HG03196 (cell line): Measurements from ENCODE around the gene PNPO.
"Not testable (repeated sequence)": the region's sequence is repeated elsewhere in the genome, so short reads cannot be mapped to it uniquely, and the experiment has no call there.

ENCODE experiments used
- ATAC-seq: cut with Tn5 transposase; IDR thresholded peaks from one replicate; pipeline ENCODE4 v1.9.1; 2021; ENCODE audit not compliant: unreplicated experiment

The PNPO gene

GRCh38 chr17:47970725-47971499 is 29.5 kb downstream of the PNPO start, which contains the start of gene CDK5RAP3:
Gene CDK5RAP3 (plus strand): TSS chr17:47971113. CDS start chr17:47971147, 34 bp downstream.
- ATAC-seq: peak; percentile 94

GRCh38 chr17:47973541-47973940 is 32.2 kb downstream of the PNPO start:
- no peak for ATAC-seq

GRCh38 chr17:47975189-47975822 is 33.9 kb downstream of the PNPO start:
- no peak for ATAC-seq

GRCh38 chr17:47975823-47976205 is 34.4 kb downstream of the PNPO start:
- no peak for ATAC-seq

- ATAC-seq: no peak
Observed at GRCh38 chr17:47978324-47978723, 37.0 kb downstream of the PNPO start.

DNA sequence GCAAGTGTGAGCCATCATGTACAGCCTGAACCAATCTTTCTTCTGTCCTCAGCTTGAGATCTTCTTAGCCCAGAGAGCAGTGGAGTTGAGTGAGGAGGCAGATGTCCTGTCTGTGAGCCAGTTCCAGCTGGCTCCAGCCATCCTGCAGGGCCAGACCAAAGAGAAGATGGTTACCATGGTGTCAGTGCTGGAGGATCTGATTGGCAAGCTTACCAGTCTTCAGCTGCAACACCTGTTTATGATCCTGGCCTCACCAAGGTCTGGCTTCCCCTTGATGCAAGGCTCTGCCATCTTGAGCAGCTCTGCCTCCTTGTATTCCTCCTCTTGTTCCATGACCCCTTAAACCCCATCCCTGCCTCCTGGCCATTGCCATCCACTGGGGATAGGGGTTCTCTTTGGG is 39.2 kb downstream of the PNPO start:
- ATAC-seq: no peak

DNA sequence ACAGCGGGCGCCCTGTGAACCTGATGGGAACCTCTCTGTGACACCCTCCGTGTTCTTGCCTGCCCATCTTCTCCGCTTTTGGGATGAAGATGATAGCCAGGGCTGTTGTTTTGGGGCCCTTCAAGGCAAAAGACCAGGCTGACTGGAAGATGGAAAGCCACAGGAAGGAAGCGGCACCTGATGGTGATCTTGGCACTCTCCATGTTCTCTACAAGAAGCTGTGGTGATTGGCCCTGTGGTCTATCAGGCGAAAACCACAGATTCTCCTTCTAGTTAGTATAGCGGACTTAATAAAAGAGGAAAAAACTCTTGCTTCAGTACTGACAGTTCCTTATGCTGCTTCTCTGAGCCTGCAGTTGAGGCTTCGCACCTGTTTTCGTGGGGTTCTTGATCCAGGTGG is 40.1 kb downstream of the PNPO start:
- ATAC-seq: no peak

DNA sequence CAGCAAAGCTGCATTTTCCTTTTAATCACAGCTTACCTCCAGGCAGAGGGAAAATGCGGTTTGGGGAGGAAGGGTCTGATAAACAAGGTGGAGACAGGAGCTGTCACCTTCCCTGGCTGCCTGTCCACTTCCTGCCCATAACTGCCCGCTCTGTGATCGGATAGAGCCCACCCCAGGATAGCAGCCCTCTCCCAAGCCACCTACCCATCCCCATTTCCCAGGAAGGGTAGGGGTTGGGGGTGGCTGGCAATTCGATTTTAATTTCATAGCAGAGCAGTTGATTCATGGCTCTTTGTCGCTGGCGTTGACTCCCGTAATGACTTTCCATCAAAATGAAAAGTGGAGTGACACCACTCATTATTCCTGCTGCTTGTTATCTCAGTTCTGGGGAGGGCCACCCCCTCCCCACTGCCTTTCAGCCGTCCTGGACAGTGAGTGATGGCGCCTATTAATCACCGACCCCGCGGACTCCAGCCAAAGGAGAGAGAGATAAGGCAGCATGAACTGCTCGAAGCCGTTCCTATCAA is 40.8 kb downstream of the PNPO start:
- no peak for ATAC-seq

DNA sequence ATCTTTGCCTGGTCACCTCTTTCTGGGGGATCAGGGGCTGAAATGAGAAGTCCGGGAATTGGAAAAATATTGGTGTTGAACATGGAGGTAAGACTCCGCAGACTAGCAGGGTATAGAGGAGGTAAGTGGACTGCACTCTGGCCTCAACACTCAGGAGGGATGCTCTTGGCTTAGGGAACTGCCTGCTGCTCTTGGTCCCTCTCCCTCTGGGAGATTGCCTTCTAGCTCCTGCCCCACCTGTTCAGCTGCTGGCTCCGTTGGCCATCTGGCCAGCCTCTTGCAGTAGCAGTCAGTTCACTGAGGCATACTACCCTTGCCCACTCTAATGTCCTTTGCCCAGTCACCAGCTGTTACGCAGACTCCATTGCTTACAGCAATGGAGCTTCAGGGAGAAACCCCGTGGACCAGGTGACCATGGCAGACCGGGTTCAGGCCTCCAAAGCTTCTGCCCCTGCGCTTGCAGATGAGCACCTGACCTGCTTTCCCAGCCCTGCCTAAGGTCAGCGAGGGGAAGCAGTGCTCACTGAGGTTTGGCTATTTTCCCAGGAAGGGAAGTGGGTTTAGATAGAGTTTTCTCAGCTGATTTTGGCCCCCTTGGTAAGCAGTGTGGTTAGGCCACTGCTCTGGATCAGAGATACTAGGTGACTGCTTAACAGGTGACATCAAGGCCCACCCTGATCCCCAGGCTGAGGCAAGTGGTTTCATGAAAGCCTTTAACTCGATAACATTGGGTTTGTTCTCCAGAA is 41.4 kb downstream of the PNPO start:
- ATAC-seq: no peak

DNA sequence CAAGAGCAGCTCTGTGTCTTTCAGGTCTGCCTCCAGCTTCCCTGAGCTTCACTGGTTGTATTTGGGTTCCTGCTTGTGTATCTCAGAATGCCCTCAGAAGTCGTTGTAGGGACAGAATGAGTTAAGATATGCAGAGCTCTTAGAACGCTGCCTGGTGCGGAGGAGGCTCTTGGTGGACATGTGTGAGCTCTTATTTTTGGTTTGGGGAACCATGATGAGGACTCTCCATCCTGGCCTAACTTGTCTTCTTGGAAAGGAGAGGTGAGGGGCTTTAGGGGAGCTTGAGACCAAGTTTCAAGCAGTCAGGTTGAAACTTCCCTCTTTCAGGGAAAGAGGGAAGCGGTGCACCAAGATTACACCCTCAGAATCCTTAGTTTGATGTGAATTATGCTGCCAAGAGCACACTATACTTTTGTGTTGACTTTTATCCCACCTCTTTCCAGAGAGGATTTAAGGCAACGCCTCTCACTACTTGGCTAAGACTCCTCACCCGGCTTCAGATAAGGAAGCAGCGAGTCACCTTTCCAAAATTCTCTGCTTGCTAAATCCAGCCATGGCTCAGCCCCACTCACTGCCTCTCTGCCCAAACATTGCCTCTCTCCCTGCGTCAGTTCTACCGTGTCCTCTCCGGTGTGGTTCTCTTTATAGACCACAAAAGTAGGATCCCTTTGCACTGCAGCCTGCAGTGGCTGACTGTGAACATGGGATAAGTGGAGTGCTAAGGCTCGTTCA is 42.3 kb downstream of the PNPO start:
- ATAC-seq: no peak

- no peak for ATAC-seq
Observed at GRCh38 chr17:47986520-47986919, 45.1 kb downstream of the PNPO start.

- ATAC-seq: no peak
Observed at GRCh38 chr17:47987240-47987835, 46.0 kb downstream of the PNPO start.

- ATAC-seq: not testable (repeated sequence)
Observed at GRCh38 chr17:47988445-47988844, 47.1 kb downstream of the PNPO start.

- no peak for ATAC-seq
Observed at GRCh38 chr17:47989159-47989558, 47.8 kb downstream of the PNPO start.

DNA sequence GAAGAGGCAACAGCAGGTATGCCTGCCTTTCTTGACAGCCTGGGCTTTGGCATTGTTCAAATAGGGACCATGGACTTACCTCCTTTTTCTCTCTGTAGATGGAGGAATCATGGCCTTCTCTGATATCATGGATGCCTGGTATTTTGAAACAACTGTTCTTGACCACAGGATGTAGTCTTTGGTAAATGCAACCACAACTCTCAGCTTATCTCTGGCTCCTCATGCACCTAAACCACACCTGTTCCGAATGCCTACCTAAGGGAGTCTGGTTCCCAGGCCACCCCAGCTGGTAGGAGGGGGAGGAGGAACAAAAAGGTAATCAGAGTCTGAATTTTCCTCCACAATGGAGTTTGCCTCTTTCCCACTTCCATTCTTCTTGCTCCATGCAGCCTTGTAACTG is 48.3 kb downstream of the PNPO start:
- no peak for ATAC-seq

- no peak for ATAC-seq
Observed at GRCh38 chr17:47990962-47991731, 49.8 kb downstream of the PNPO start.

DNA sequence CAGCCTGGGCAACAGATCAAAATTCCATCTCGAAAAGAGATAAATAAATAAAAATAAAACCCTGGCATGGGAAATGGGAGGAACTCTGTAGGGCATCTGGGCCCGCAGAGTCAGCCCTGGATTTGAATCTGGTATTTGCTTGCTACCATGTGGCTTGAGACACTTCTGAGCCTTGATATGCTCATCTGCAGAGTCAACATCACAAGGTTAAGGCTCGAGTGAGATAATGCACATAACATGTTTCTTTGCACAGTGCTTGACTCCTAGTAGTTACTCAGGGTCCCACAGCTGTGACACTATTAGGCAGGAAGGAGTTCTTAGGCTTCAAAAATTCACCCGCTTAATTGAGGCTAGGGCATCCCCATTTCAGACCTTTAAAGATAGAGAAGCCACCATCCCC is 50.8 kb downstream of the PNPO start:
- ATAC-seq: no peak

DNA sequence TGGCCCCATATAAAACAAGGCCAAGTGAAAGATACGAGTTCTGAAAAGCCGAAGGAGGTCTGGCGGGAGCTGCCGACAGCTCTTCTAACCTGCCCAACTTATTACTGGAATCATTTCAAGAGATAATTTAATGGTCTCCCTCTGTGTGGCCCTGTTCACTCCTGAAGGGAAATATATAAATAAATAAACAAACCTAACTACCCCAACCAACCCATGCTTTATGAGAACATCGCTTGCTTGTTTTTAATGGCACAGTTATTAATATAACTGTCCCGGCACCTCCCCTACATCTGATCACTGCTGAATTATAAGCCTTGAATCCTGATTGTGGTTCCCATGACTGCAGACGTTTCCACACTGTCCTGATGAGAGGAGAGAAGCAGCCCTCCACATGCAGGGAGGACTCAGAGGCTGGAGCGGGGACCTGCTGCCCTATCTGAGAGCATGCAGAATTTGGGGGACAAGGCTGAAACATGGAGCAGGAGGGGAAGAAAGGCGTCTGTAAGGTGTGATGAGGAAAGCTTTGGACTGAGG is 51.7 kb downstream of the PNPO start:
- ATAC-seq: no peak

- no peak for ATAC-seq
Observed at GRCh38 chr17:47993964-47994363, 52.6 kb downstream of the PNPO start.

GRCh38 chr17:47994724-47995123 is 53.4 kb downstream of the PNPO start:
- ATAC-seq: no peak
